Activated CD8-positive, alpha-beta memory T cell treated with anti-CD3 and anti-CD28 coated beads, Interleukin-2, amount 50 U/mL, for 24 hours (primary cell): ENCODE data around the gene GRIPAP1.

Experiments used
- DNase-seq: peaks from one replicate; pipeline ENCODE4 v3.0.0-alpha.2; 2020; ENCODE audit errors: extremely low read depth

GRIPAP1 gene

DNA sequence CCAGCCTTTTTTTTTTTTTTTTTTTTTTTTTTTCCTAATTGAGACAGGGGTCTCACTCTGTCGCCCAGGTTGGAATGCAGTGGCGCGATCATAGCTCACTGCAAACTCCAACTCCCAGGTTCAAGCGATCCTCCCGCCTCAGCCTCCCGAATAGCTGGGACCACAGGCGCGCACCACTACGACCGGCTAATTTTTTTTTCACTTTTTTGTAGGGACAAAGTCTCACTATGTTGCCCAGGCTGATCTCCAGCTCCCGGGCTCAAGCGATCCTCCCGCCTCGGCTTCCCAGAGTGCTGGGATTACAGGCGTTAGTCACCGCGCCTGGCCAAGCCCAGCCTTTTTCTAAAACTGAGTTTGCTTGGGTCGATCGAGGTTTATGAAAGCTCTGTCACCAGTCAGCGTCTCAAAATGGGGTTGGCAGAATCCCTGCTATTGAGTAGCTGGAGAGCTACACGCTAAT is 43.4 kb downstream of the GRIPAP1 start:
- no peak for DNase-seq

DNA sequence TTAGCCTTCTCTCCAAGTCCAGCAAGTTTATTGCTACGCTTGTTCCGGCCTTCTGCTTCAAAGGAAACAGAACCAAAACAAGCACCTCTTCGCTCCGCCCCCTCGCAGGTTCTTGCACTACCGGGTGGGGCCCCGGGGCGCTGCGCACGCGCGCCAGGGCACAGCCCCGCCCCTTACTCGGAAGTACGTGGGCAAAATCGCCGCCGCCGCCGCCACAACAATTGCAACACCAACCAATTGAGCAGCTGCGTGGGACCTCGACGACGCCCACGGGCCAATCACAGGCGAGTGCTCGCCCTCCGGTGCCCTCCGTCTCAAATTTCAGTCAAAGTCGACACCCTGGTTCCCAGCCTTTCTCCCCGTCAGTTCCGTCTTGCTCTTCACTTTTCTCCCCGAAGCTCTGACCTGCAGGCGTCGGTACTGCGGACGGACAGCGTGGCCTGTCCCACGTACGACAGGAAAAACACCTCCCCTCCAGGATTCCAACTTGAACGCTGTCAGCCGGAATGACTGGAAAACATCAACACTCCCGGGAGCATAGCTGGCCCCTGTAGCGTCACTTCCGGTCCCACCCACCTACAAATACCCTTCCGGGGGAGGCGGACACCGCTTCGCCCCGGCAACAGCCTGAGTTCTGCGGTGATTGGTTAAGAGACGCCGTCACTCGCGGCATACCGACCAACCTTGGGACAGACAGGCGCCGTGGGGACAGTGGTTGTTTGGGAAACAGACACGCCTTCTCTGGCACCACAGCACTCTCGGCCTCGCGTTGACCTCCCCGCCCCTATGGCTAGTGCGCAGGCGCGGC is 44.0 kb downstream of the GRIPAP1 start:
- DNase-seq = peak; percentile 85

DNA sequence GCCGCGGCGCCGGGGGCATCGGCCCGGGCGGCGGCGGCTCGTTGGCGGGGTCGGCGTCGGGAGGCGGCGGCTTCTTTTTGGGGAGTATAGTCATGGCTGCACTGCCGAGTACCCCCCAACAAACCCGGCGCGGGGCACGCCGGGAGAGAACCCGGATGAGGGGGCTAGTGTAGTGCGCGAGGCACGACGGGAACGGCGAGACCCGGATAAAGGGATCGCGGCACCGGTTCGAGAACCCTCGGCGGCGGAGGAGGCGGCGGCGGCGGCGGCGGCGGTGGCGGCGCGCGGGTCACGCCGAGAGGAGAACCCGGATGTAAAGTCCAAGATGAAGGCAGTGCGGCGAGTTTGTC is 44.6 kb downstream of the GRIPAP1 start, which contains the start of gene OTUD5:
Gene OTUD5, minus strand, starts transcription at position 131 of the 350 bp plus-strand sequence. Its CDS starts 37 bp downstream, at position 94.
- DNase-seq = no peak

DNA sequence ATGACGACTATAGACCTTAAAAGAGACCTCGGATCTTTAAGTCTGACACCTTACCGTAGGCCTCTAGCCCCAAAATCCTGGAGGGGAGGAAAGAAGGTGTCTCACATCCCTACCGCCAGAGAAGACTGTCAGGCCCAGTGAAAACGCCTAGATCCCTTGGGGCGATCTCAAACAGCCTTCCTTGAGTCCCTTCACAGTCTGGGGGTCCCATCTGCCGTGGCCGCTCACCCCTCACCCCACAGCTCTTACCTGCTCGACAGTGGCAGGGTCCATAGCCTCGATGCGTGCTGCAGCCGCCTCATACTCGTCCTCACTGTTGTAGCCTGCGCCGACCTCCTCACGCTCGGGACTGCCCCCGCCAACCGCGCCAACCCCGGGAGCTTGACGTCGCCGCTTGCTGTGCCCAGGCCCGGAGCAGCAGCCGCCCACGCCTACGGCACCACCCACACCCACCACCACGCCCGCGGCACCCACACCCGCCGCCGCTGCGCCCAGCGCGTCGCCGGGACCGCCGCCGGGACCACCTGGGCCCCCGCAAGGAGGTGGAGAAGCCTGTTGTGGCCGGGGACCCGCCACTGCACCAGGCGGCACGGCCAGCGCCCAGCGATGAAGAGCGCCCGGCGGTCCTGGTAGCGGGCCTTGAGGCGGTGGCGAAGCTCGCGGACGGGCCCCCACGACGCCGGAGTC is 45.2 kb downstream of the GRIPAP1 start:
- no peak for DNase-seq

DNA sequence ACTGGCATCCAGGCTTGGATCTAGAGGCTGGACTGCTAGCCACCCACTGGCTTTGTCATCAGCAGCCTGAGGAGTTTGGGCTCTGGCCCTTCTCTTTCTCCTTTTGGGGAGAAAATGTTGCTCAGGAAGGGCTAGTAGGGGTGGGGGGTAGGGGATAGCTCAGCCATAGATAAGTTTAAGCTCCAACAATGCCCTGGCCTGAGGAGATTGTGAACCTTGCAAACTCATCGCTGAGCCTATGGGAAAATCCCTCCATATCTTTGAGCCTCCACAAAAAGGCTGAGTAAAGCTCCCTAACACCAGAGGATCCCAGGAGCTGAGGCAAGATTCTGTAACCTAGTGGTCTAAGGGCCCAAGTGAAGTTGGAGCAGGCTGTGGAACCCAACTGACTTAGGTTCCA is 53.5 kb downstream of the GRIPAP1 start:
- no peak for DNase-seq

DNA sequence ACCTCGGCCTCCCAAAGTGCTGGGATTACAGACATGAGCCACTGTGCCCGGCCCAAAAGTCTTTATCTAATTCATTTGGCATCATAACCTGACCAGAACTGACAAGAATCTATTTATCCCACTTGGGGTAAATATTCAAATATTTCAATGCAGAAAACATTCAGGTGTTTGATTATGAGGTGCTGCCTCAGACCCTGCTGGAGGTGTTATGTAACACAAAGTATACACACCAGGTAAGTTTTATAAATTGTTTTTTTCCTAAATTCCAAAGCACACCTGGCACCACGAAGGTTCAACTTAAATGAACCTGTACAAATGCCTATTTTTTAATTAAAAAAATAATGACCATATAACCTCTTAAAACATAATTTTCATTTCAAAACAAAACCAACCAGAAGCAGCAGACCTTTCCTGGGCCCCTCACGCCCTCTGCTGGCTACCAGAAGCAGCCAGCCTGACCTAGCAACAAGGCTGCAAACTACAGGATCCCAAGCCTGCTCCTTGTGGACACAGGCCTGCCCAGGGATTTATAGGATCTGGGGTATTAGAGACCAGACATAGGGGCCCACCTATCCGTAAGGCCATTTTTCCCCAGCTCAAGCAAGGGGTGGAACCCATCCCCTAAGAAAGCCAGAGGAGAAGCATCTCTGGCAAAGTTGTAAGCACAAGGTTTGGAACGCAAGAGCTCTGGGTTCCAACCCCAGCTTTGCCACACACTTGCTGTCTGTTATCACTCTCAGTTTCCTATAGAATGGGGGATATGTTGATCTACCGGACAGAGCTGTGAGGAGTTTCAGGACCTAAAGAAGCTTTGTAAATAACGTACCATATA is 56.3 kb downstream of the GRIPAP1 start:
- no peak for DNase-seq

DNA sequence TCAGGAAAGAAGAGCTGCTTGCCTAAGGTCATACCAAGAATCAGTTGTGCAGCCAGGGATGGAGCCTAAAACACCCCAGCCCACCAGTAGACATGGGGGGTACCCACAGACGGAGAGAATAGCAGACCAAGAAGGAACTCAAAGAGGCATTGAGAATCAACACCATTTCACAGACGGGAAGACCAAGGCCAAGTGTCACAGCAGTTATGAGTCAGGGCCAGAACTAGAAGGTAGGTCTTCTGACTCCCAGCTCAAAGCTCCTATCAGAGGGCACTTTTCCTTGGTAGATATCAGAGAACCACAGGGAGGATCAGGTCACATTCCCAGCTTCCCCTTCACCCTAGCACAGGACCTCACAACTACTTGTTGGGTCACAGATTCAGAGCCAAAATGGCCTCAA is 59.2 kb downstream of the GRIPAP1 start:
- DNase-seq = no peak

DNA sequence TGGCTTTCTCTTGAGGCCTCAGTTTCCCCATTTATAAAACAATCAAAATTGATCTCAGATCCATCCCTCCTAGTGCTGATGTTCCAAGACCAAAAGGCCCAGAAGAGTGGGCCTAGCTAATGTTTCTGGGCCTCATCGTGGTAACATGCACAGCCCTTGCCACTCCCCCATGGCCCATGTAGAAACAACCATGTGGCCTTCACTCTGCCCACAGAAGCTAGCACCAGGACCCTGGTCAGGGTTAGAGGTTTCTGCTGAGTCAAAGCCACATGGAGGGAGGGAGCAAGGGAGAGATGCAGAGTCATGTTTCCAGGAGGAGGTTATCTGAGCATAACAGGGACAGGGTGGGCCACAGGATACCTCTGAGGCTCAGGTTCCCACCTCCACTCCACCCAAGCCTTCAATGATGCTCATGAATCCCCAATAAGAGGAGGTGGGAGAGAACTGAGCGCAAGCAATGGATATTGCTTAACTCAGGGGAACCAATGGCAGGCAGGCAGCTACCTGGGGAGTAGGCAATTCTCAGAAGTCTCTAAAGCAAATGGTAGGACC is 61.6 kb downstream of the GRIPAP1 start:
- DNase-seq = no peak

DNA sequence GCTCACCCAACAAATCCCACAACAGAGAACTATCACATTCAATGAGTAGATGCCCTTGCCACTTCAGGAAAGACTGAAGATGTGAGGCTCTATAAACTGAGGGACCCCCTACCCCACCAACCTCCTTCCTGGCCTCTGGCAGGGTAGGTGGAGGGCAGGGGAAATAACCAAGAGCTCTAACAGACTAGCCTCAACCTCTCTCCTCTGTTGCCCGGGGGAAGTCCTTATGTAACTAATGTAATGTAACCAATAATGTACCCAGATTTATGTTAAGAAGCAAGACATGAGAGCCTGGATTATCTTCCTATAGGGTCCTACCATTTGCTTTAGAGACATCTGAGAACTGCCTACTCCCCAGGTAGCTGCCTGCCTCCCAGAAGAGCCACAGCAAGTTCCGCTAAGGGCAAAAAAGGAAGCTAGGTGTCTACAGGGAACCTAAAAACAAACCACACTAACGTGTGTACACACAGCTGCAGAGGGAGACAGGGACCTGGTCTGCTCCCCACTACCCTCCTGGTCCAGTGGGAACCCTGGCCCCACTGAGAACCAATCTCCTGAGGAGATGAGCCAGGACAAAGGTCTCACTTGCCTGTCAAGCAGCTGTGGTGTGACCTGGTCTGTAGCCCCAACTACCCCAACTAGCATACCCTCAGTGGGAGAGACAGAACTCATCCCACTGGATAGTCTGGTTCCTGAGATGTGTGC is 62.4 kb downstream of the GRIPAP1 start:
- DNase-seq = no peak

DNA sequence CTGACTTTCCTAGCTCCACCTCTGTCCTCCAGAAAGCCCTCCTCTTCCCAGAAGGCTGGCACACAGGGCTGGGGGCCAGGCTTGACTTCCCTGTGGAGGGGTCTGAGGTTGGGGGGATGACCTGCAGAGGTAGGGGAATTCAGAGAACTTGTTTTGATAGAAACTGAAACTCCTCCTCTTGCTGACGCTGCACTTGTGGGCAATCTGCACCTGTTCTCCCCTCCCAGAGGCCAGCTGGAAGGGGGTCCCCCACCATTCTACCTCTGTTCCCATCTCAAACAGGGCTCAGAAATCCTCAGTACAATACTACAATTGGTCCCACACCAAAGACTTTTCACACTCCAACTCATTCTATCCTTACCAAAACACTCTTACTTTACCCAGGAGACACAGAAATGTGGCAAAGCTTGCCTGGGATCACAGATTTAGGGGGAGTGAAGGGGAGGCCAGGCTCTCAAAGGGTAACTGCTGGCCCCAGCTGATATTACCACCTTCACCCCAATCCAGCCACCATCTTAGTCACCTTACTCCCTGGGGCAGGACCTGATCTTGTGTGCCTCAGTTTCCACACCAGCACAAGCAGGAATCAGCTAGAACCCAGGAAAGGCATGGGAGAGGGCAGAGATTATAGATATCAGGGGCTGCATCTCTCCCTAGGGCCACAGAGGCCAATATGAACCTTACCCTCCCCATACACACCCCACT is 63.2 kb downstream of the GRIPAP1 start:
- DNase-seq = no peak

DNA sequence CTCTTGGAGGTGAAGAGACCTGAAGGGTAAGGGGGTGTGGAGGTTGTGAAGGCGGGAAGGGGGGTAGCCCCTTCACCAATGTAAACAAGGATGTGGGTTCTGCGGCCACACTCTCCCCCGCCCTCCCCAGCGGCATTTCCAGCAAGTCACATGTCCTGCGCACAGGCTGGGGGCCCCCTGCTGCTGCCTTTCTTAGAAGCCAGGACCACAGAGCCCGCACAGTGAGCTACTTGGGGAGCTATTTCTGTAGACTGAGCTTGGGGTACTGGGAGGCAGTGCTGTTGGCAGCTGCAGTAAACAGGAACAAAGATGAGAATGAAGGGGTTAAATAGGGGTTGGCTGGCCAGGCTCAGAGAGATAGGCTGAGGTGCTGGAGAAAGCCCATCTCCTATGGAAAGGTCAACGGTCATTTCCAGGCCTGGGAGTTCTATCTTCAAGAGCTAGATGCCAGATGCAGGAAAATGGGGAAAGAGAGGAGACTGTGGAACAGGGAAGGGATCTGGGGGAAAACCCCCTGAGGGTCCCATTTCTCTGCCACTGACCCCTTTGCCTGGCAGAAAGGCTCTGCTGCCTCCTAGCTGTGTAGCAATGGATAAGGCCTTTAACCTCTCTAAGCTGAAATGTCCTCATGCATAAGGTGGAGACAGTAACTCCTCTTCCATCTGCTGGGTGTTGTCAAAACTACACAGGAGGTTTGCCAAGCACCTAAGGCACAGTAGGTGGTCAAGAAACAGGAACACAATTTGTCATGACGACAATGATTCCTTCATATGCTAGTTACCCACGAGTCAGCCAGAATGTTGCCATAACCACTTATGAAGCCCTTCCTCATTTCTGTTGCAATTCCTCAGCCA is 64.8 kb downstream of the GRIPAP1 start:
- peak; percentile 67 for DNase-seq

DNA sequence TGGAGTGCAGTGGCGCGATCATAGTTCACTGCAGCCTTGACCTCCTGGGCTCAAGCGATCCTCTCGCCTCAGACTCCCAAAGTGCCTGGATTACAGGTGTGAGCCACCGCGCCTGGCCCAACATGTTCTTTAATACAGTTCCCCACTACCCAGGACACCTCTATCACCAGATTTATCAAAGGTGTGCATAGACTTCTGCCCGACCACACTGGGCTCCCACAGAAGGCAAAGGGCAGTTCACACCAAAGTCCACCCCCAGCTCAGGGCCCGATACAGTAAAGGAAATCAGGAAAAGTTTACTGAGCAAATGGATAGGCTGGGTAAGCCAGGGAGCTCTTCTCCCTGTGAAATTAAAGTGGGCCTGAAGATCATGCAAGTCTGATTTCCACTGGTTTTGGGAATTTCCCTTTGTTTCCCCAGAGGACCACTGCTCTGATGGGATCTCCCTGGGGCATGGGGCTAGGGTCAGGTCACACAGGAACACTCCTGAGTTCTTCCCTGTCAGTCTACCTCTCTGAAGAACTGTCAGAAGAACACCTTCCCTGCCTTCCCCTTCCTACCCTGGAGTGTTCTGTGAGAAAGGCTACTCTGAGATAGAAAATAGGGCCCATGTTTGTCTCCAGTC is 65.5 kb downstream of the GRIPAP1 start:
- DNase-seq = no peak

DNA sequence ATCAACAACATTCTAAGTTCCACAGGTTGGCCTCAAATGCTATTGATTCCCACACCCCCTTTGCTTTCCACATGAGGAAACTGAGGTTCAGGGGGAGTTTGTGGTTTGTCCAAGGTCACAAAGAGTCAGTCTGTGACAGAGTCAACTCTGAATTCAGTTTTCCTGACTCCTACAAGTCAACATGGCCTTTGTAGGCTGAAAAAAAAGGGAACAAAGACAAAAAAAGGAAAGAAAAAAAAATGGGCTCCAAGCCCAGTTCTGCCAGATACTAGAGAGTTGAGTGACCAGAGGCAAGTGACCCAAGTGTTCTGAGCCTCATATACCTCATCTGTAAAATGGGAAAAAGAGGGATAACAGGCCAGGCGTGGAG is 66.8 kb downstream of the GRIPAP1 start:
- no peak for DNase-seq

DNA sequence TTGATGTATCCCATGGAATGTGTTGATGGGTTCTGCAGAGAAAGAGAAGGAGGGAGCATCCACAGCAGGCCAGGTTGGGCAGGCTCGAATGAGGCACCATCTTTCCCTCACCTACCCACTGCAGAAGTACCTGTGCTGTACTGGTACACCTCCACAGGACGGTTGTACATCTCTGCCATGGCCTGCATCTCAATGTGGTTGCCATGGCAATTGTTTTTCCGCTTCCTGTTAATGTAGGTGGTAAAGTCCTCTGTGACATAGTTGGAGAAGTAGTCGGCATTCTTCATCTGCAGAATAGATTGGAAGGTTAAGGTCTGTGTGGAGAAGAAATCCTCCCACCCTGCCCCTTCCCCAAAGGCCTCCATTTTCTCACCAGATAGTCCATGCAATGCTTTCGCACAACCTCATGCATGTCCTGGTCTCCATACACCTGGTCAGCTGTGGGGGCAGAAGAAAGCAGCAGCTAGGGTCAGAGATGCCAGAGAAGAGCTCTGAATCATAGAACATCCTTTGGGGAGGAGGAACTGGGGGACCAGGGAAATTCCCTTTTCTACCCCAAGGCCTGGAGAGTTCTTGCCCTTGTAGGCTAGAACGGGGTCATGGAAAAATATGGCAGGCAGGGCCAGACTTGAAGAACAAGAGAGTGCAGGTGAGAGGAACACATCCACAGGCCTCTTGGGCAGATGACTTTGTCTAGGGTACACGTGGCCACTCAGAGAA is 67.3 kb downstream of the GRIPAP1 start:
- DNase-seq = no peak

DNA sequence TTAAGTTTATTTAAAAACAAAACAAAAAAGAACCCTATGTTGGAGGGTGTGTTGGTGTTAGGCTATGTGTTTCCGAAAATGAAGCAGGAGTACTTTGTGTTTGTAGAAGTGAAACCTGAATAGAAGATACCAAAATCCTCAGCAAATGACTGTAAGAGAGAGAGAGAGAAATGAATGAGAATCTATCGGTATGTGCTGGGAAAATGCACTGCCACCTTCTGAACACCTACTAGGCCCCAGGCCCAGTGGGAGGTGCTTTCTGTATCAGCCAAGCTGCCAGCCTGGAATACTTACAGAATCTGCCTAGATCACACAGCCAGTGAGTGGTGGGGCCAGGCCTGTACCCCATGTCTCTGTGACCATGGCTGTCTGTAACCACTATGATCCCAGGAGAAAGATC is 68.3 kb downstream of the GRIPAP1 start:
- DNase-seq = no peak

DNA sequence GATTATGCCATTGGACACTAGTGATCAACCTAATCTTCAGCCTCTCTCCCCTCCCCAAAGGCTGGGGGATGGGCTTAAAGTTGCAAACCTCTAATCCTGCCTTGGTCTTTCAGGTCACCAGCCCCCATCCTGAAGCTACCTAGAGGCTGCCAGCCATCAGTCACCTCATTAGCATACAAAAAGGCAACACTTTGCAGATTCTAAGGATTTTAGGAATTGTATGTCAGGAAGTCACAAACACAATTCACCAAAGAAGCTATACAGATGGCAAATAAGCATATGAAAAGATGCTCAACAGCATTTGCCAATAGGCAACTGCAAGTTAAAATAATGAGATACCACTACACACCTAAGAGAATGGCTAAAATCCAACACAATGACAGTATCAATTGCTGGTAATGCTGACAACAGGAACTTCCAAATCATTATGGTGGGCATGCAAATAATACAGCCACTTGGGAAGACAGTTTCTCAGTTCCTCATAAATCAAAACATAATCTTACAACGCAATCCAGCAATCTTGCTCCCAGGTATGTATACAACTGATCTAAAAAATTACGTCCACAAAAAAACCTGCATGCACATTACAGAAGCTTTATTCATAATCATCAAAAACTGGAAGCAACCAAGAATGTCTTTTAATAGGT is 74.2 kb downstream of the GRIPAP1 start:
- no peak for DNase-seq

DNA sequence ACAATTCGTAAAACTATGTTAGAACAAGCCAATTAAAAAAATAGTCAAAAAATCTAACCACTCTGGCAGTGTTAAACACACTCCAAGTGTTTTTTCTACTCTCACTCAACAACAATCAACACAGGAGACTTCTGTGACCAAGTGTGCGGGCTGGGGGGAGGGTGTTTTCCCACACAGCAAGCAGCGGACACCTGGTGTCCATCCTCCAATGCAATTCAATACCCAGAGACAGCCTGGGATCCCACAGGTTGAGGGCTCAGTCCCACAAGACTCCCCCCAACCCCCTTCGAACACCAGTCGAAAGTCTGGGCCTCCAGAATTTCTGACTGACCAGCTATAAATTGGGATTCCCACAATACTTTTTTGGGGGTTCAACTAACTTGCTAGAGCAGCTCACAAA is 74.9 kb downstream of the GRIPAP1 start:
- DNase-seq = no peak

DNA sequence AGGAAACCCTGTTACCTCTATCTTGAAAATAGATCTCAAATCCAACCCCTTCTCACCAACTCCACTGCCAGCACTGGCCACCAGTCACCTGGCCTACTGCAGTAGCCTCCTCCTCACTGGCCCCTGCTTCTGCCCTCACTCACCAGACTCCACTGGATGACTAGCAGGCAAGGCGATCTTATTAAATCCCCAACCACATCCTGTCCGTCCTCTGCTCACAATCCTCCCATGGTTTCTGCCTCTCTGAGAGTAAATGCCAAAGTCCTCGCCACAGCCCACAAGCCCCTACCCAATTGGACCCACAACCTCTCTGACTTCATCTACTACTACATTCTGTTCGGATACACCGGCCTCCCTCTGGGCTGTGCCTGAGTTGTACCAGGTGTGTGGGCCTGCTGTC is 77.8 kb downstream of the GRIPAP1 start:
- no peak for DNase-seq
